Activated CD4-positive, alpha-beta T cell treated with anti-CD3 and anti-CD28 coated beads, Interleukin-2, amount 10 ng/mL, durations not matched to agents 7 days and 5 days (primary cell): ENCODE measurements around the gene PPP1R12C. TPM values are rescaled to one million over a fixed set of nuclear protein-coding genes. Genes with fewer than 3 reads are reported as not detected.

Experiments
- CTCF ChIA-PET: fragments of 350-600 bp; sonication (Branson Sonifier 250); formaldehyde crosslinking; loops from one replicate; lab custom pipeline; 2021; ENCODE audit warnings: antibody characterized with exemption; lab: Charles Lee
- POLR2A ChIA-PET: fragments of 350-600 bp; sonication (Branson Sonifier 250); formaldehyde crosslinking; loops from one replicate; lab custom pipeline; 2021; ENCODE audit warnings: antibody characterized with exemption; lab: Charles Lee
- DNase-seq: peaks from one replicate; pipeline ENCODE4 v3.0.0-alpha.2; 2020
- H3K27ac Mint-ChIP-seq: one replicate; pipeline ENCODE4 v1.8.0; 2021; ENCODE audit warnings: mild to moderate bottlenecking, moderate library complexity, mixed read lengths
- H3K27me3 Mint-ChIP-seq: one replicate; pipeline ENCODE4 v1.8.0; 2021; ENCODE audit warnings: mixed read lengths
- H3K36me3 Mint-ChIP-seq: one replicate; pipeline ENCODE4 v1.8.0; 2021; ENCODE audit warnings: low read depth, mixed read lengths
- H3K4me1 Mint-ChIP-seq: one replicate; pipeline ENCODE4 v1.8.0; 2021; ENCODE audit warnings: mixed read lengths
- H3K4me3 Mint-ChIP-seq: one replicate; pipeline ENCODE4 v1.8.0; 2021; ENCODE audit warnings: mild to moderate bottlenecking, moderate library complexity, mixed read lengths
- H3K9me3 Mint-ChIP-seq: one replicate; pipeline ENCODE4 v1.8.0; 2021; ENCODE audit warnings: mixed read lengths
- total RNA-seq, 2 experiments: library from RNA; stranded (reverse); gene quantifications; one replicate each; pipeline ENCODE4 v1.2.3, GENCODE V29; 2021

Gene PPP1R12C
- total RNA-seq, 2 experiments from 2014 or later, result 135 to 152 TPM

DNA sequence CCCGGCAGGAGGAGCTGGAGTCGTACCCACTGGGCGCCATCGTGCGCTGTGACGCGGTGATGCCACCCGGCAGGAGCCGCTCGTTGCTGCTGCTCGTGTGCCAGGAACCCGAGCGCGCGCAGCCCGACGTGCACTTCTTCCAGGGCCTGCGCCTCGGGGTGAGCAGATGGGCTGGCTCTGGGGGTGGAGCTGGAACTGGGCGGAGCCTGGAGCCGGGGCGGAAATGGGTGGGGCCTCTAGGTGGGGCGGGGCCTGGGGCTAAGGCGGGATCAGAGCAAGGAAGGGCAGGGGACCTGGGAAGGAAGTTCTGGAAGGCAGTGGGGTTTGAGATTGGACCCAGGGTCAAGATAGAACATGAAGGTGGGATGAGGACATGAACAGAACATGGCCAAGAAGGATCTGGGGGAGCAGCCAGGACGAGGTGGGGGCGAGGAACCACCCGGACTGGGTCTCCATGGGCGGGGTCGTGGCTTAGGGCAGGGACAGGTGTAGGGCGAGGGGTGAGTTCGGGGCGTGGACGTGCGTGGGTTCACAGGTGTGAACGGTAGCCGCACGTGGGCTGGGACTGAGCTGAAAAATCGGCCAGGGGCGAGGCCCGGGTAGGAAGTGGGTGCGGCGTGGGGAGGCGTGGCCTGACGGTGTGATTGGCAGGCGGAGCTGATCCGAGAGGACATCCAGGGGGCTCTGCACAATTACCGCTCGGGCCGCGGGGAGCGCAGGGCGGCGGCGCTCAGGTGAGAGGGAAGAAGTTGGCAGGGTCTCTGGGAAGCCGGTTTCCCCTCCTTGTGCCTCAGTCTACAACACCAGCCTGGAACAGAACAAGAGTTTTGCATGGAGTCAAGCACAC is 37.1 kb downstream of the PPP1R12C start:
- H3K9me3 Mint-ChIP-seq, result peaks cover 11% of the 10 kb centered on the region
- ChIA-PET POLR2A (no interaction called here), CTCF (interaction anchor here (0.6 to 1.9 kb wide), 5 partner anchors 9 to 598 kb away, joined by 3 to 4 read pairs (median 4); partner anchors contain the start of gene RDH13)
- H3K4me1 Mint-ChIP-seq, result peaks cover 30% of the 10 kb centered on the region
- H3K36me3 Mint-ChIP-seq, result peaks cover 10% of the 10 kb centered on the region
- peaks cover 27% of the 10 kb centered on the region for H3K27me3 Mint-ChIP-seq
- peak overlapping the region; percentile 75 for H3K4me3 Mint-ChIP-seq
- DNase-seq, result peak; percentile 76
- peak overlapping the region; percentile 90 for H3K27ac Mint-ChIP-seq

DNA sequence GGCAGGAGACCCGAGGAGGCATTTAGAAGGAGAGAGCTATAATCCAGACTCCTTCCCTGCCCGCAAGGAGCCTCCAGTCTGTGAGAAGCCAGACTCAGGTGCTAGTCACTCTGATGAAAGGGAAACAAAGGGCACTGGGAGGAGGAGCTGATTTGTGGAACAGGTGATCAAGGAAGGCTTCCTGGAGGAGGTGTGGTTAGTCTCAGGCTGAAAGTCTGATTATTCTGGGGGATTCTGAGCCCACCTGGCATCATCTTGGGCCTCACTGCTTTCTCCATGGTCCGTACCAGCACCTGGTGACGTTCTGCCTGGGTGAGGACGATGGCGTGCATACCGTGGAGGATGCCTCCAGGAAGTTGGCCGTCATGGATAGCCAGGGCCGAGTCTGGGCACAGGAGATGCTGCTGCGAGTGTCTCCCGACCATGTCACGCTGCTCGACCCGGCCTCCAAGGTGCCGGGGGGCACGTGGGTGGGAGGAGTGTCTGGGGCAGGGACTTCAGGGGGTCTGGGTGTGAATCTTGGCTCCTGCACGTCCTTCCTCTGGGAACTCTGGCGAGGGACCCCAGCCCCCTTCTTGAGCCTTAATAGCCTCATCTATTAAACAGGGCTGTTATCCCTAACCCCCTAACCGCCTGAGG is 37.9 kb downstream of the PPP1R12C start:
- H3K27ac Mint-ChIP-seq, result peak overlapping the region; percentile 90
- peaks cover 30% of the 10 kb centered on the region for H3K4me1 Mint-ChIP-seq
- H3K27me3 Mint-ChIP-seq, result peaks cover 21% of the 10 kb centered on the region
- peaks cover 11% of the 10 kb centered on the region for H3K9me3 Mint-ChIP-seq
- POLR2A ChIA-PET, result no interaction called here
- no peak for DNase-seq
- CTCF ChIA-PET, result interaction anchor here (1.3 to 1.9 kb wide), 2 partner anchors 17 to 81 kb away, joined by 4 read pairs; partner anchors contain the start of gene RDH13
- peaks cover 10% of the 10 kb centered on the region for H3K36me3 Mint-ChIP-seq
- peak overlapping the region; percentile 75 for H3K4me3 Mint-ChIP-seq

DNA sequence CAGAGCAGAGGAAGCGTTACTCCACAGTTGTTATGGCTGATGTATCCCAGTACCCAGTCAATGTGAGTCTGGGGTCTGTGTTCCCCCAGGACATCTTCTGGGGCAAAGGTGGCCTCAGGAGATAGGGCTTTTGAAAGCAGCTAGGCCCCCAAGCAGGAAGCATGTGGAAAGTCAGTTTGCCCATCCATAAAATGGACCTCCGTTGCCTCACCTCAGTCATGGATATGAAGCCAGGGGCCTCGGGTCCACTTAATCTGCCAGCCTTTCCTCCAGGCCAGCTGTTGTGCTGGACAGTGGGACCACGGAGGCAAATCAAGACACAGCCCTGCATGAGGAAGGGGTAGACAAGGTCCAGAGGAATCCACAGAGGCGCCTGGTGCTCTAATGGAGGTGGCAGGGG is 38.4 kb downstream of the PPP1R12C start:
- Mint-ChIP-seq H3K27ac (no peak overlapping the region), H3K27me3 (peaks cover 17% of the 10 kb centered on the region), H3K9me3 (peaks cover 11% of the 10 kb centered on the region), H3K4me3 (no peak overlapping the region), H3K4me1 (peaks cover 30% of the 10 kb centered on the region), H3K36me3 (peaks cover 10% of the 10 kb centered on the region)
- no peak for DNase-seq
- ChIA-PET CTCF (interaction anchor here (1.9 kb wide), 1 partner anchor 16 kb away, joined by 4 read pairs; the partner anchor contains the start of gene RDH13), POLR2A (no interaction called here)

DNA sequence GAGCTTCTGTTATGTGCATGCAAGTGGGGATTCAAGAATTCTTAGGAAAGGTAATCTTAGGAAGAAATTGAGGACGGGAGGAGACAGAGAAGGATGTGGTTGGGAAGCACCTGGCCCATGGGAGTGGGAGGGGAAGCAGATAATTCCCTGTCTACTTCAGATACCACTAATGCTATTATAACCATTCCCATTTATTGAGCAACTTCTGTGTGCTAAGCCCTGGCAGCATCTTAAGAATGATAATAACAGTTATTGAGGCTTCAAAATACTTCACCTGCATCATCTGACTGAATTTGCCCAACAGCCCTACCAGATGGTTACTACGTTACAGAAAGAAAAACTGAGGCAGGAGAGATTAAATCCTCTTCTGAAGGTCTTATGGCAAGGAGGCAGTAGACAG is 40.3 kb downstream of the PPP1R12C start:
- ChIA-PET POLR2A (no interaction called here), CTCF (no interaction called here)
- no peak for DNase-seq
- H3K27me3 Mint-ChIP-seq, result peaks cover 14% of the 10 kb centered on the region
- peaks cover 10% of the 10 kb centered on the region for H3K36me3 Mint-ChIP-seq
- H3K9me3 Mint-ChIP-seq, result peaks cover 6% of the 10 kb centered on the region
- no peak overlapping the region for H3K4me3 Mint-ChIP-seq
- H3K4me1 Mint-ChIP-seq, result peaks cover 28% of the 10 kb centered on the region
- H3K27ac Mint-ChIP-seq, result no peak overlapping the region

DNA sequence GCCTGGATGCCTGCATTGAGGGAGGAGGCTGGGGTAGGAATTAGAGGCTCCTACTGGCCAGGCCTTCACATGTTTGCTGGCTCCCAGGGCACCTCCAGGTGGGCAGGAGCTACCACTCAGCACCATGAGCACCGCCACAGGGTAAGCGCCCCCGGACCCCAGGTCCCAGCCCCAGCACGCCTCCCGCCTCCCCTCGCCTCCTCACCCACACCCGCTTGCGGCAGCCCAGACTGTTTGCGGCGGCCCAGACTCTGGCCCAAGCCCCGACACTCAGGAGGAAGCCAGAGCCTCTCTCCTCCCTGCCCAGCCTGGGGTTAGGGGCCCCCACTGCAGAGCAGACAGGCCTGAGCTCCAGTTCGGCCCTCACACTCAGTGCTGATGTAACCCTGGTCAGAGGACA is 41.1 kb downstream of the PPP1R12C start:
- CTCF ChIA-PET, result no interaction called here
- peaks cover 16% of the 10 kb centered on the region for H3K27me3 Mint-ChIP-seq
- H3K9me3 Mint-ChIP-seq, result peaks cover 6% of the 10 kb centered on the region
- peaks cover 30% of the 10 kb centered on the region for H3K4me1 Mint-ChIP-seq
- POLR2A ChIA-PET, result no interaction called here
- no peak overlapping the region for H3K27ac Mint-ChIP-seq
- H3K36me3 Mint-ChIP-seq, result peaks cover 10% of the 10 kb centered on the region
- no peak for DNase-seq
- H3K4me3 Mint-ChIP-seq, result no peak overlapping the region

DNA sequence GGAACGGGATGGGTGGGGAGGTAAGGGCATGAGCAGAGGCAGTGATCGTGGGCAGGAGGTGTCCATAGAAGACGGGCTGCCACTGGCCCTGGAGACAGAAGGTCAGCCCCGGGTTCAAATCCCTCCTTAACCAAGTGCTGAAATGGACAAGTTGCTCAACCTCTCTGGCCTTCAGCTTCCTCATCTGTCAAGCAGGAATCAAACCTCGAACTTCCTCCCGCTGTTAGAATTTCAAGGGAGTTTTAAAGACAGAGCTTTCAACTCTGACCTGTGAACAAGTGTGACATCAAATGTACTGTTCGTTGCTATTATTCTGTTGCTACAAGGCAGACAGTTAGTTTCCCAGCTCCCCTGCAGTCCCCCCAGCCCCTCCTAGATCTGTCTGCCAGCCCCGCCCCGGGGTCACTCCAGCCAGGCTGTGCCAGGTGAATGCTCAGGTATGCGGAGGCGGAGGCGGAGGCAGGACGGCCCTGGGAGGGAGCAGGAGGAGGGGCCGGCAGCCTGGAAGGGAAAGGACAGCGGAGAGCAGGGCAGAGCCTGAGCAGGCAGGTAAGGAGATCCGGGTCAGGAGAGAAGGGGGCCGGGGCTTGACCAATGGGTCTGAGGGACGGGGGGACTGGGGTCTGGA is 42.0 kb downstream of the PPP1R12C start, which contains the start of gene EPS8L1:
TSS of gene EPS8L1 (plus strand) at position 499 of the 628 bp plus-strand sequence. CDS start 576 bp downstream, outside the sequence.
- DNase-seq, result no peak
- Mint-ChIP-seq H3K4me3 (no peak within 1 kb of the TSS), H3K9me3 (peaks cover 5% of the 10 kb centered on the region), H3K4me1 (peaks cover 29% of the 10 kb centered on the region), H3K27ac (no peak within 1 kb of the TSS), H3K27me3 (peaks cover 16% of the 10 kb centered on the region), H3K36me3 (peaks cover 9% of the 10 kb centered on the region)
- CTCF ChIA-PET, result interaction anchor here (0.6 kb wide), 1 partner anchor 34 kb away, joined by 4 read pairs; no protein-coding TSS in a partner anchor
- POLR2A ChIA-PET, result no interaction called here

DNA sequence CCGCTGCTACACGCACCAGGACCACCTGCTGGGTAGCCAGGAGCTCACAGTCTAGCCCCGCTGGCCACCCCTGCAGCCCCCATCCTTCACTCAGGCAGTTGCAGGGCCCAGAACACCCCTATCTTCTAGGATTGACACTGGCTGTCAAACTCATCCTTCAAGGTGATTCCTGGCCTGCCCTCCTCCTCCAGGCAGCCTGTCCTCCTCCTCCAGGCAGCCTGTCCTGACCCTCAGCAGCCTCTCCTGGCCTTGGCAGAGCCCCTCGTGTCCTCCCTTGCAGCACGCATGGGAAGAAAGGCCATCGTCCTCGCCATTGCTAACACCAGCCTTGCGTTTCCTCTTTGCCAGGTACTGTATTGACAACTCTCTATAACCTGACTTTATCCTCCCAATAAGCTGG is 45.5 kb downstream of the PPP1R12C start:
- peaks cover 42% of the 10 kb centered on the region for H3K27me3 Mint-ChIP-seq
- CTCF ChIA-PET, result no interaction called here
- POLR2A ChIA-PET, result no interaction called here
- H3K27ac Mint-ChIP-seq, result peak overlapping the region; percentile 76
- no peaks in the 10 kb centered on the region for H3K9me3 Mint-ChIP-seq
- peaks cover 36% of the 10 kb centered on the region for H3K4me1 Mint-ChIP-seq
- DNase-seq, result no peak
- no peak overlapping the region for H3K4me3 Mint-ChIP-seq
- H3K36me3 Mint-ChIP-seq, result peaks cover 2% of the 10 kb centered on the region

DNA sequence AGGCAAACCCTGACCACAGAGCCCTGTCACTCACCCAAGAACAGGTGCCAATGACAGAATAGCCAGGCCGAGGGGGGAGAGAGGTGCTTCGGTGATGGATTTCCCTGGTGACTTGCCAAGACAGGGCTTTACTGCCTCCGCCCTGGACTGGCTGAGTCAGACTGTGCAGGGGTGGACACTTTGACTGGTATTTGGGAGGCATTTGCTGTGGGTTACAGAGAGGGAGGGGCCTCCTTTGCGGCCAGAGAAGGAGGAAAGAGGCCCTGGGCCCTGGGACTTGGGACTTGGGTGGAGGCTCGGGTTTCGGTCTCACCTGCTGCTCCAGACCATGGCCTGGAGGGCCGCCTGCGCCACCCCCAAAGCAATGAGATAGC is 46.3 kb downstream of the PPP1R12C start:
- Mint-ChIP-seq H3K27ac (peak overlapping the region; percentile 76), H3K36me3 (peaks cover 2% of the 10 kb centered on the region), H3K27me3 (peaks cover 49% of the 10 kb centered on the region), H3K9me3 (no peaks in the 10 kb centered on the region), H3K4me1 (peaks cover 36% of the 10 kb centered on the region), H3K4me3 (no peak overlapping the region)
- ChIA-PET CTCF (interaction anchor here (0.9 to 2.4 kb wide), 2 partner anchors 13 to 446 kb away, joined by 3 to 7 read pairs; no protein-coding TSS in a partner anchor), POLR2A (no interaction called here)
- peak; percentile 58 for DNase-seq

DNA sequence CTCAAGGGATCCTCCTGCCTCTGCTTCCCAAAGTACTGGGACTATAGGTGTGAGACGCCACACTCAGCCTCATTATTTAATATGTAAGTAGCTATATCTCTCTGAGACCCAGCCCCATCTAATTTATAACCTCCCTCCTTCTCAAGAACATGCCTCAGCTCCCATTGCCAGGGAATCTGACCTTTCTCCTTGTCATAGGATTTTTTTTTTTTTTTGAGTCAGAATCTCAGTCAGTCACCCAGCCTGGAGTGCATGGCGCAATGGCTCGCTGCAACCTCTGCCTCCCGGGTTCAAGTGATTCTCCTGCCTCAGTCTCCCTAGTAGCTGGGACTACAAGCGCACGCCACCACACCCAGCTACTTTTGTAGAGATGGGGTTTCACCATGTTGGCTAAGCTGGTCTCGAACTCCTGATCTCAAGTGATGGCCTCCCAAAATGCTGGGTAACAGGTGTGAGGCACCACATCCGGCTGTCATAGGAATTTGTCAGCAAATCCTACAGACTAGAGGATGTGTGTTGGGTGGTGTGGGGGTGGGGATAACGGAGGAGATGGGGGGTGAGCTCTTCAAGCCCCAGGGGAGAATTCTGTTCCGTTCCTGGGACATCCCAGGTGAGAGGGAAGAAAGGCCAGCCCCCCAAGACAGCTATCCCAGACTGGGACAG is 46.8 kb downstream of the PPP1R12C start:
- peaks cover 2% of the 10 kb centered on the region for H3K36me3 Mint-ChIP-seq
- H3K9me3 Mint-ChIP-seq, result no peaks in the 10 kb centered on the region
- peak overlapping the region; percentile 39 for H3K4me3 Mint-ChIP-seq
- peak overlapping the region; percentile 76 for H3K27ac Mint-ChIP-seq
- ChIA-PET CTCF (interaction anchor here (0.6 to 2.4 kb wide), 3 partner anchors 14 to 447 kb away, joined by 3 to 7 read pairs (median 3); no protein-coding TSS in a partner anchor), POLR2A (no interaction called here)
- H3K4me1 Mint-ChIP-seq, result peaks cover 36% of the 10 kb centered on the region
- peak; percentile 32 for DNase-seq
- peaks cover 51% of the 10 kb centered on the region for H3K27me3 Mint-ChIP-seq

DNA sequence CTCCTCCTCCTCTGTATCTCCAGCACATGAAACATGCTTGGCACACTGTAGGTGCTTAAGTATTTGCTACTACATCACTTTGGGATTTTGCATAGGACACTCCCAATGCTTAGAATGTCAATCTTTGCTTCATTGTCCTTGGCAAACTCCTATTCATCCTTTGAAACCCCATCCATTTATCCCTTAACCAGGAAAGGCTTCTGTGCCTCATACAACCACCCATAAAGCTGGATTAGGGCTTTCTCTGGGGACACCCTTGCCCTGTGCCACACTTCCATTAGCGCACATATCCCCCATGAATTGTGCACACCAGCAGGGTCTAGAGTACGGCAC is 47.6 kb downstream of the PPP1R12C start:
- Mint-ChIP-seq H3K9me3 (no peaks in the 10 kb centered on the region), H3K27me3 (peaks cover 53% of the 10 kb centered on the region), H3K27ac (peak overlapping the region; percentile 70), H3K4me1 (peaks cover 36% of the 10 kb centered on the region), H3K4me3 (no peak overlapping the region), H3K36me3 (peaks cover 2% of the 10 kb centered on the region)
- no peak for DNase-seq
- ChIA-PET CTCF (interaction anchor here (0.6 to 2.4 kb wide), 2 partner anchors 14 to 29 kb away, joined by 3 to 7 read pairs; no protein-coding TSS in a partner anchor), POLR2A (interaction anchor here (0.6 kb wide), 1 partner anchor 96 kb away, joined by 3 read pairs; no protein-coding TSS in a partner anchor)

DNA sequence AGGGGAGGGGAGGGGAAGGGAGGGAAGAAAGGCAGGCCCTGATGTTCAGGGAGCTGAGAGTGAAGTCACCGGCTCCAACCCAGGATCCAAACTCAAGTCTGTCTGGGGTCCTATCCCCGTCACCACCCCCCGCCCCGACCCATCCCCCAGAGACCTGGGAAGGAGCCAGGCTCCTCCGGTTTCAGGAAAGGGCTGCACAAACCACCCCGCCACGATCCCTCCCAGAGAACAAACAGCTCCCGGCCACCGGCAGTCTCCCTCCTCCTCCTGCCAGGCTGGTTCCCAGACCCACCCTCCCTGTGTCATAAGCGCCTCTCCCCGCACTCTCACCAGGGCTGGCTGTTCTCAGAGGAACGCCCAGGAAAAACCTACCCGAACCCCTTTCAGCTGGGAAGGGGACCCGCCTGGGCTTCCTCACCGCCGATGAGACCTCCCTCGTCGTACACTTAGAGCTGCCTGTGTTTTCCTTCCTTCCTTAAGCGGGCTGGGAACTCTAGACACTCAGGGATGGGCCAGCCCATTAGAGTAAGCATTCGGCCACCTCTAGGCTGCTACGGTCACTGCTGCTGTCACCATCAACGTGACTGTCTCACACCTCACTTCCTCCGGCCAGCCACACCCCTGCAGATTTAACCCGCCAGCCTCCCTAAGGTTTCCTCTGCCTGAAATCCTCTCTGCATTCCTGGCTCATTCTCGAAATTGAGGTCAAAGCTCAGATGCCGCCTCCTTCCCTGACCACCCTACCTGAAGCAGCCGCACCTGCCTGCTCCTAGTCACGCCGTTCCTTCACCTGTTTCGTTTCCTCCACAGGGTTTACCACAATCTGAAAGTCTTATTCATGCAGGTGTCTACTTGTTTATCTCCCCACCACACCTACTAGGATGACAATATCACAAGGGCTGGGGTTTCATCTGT is 48.2 kb downstream of the PPP1R12C start:
- Mint-ChIP-seq H3K27ac (peak overlapping the region; percentile 70), H3K36me3 (peaks cover 2% of the 10 kb centered on the region), H3K27me3 (peaks cover 56% of the 10 kb centered on the region), H3K9me3 (no peaks in the 10 kb centered on the region), H3K4me1 (peaks cover 36% of the 10 kb centered on the region), H3K4me3 (peak overlapping the region; percentile 11)
- ChIA-PET POLR2A (interaction anchor here (0.5 to 0.6 kb wide), 2 partner anchors 97 to 450 kb away, joined by 3 to 4 read pairs; no protein-coding TSS in a partner anchor), CTCF (interaction anchor here (0.5 to 2.4 kb wide), 3 partner anchors 15 to 345 kb away, joined by 3 to 7 read pairs (median 4); no protein-coding TSS in a partner anchor)
- DNase-seq, result no peak
